BE2C (cell line): ENCODE data around the gene LAPTM4A.
"Not testable (repeated sequence)": the region's sequence is repeated elsewhere in the genome, so short reads cannot be mapped to it uniquely, and the experiment has no call there.

Source experiments
- DNase-seq: peaks from one replicate; pipeline ENCODE4 v3.0.0-alpha.2; 2020
- H3K27me3 ChIP-seq: fragments of 250-450 bp; sonication (Bioruptor Pico); 2 replicates; pipeline ENCODE4 v1.5.1; 2020; ENCODE audit warnings: mild to moderate bottlenecking
- H3K36me3 ChIP-seq: fragments of 250-450 bp; sonication (Bioruptor Pico); 2 replicates; pipeline ENCODE4 v1.5.1; 2020; ENCODE audit warnings: mild to moderate bottlenecking
- H3K4me1 ChIP-seq: fragments of 250-450 bp; sonication (Bioruptor Pico); 2 replicates; pipeline ENCODE4 v1.5.1; 2020
- H3K4me3 ChIP-seq: 2 replicates; pipeline ENCODE4 v1.5.1; 2011; ENCODE audit warnings: low read depth, low read length
- H3K9me3 ChIP-seq: fragments of 250-450 bp; sonication (Bioruptor Pico); 2 replicates; pipeline ENCODE4 v1.5.1; 2020
- CTCF ChIP-seq: IDR thresholded peaks from 2 replicates; pipeline ENCODE4 v1.5.1; 2012; ENCODE audit warnings: mild to moderate bottlenecking, low read depth, low read length

The LAPTM4A gene

GRCh38 chr2:20050104-20050645 is 1.3 kb downstream of the LAPTM4A start:
- no peaks in the 10 kb centered on the region for H3K36me3 ChIP-seq

GRCh38 chr2:20049637-20050036 is 1.8 kb downstream of the LAPTM4A start:
- H3K9me3 ChIP-seq = no peaks in the 10 kb centered on the region

More at GRCh38 chr2:20050104-20050645, 1.3 kb downstream of the LAPTM4A start:
- DNase-seq = no peak
- Histone ChIP-seq H3K4me3 (peak overlapping the region; percentile 94), H3K9me3 (no peaks in the 10 kb centered on the region), H3K27me3 (no peaks in the 10 kb centered on the region), H3K4me1 (peaks cover 7% of the 10 kb centered on the region)
- no peak for TF ChIP-seq CTCF

GRCh38 chr2:20048488-20049448 is 2.7 kb downstream of the LAPTM4A start:
- no peak for TF ChIP-seq CTCF
- peak overlapping the region; percentile 94 for H3K4me3 ChIP-seq
- DNase-seq = no peak
- H3K27me3 ChIP-seq = no peaks in the 10 kb centered on the region
- no peaks in the 10 kb centered on the region for H3K9me3 ChIP-seq
- peaks cover 9% of the 10 kb centered on the region for H3K4me1 ChIP-seq
- H3K36me3 ChIP-seq = no peaks in the 10 kb centered on the region; the same call in 1 of the 2 replicates

More at GRCh38 chr2:20049637-20050036, 1.8 kb downstream of the LAPTM4A start:
- H3K4me1 ChIP-seq = peaks cover 7% of the 10 kb centered on the region
- no peak for TF ChIP-seq CTCF
- no peaks in the 10 kb centered on the region for H3K36me3 ChIP-seq
- no peaks in the 10 kb centered on the region for H3K27me3 ChIP-seq
- no peak for DNase-seq
- H3K4me3 ChIP-seq = peak overlapping the region; percentile 94

- not testable (repeated sequence) for H3K27me3 ChIP-seq, DNase-seq, H3K4me3 ChIP-seq, H3K36me3 ChIP-seq, H3K9me3 ChIP-seq
- peaks cover 13% of the 10 kb centered on the region for H3K4me1 ChIP-seq
These were observed 5.6 kb downstream of the LAPTM4A start for GRCh38 chr2:20045712-20046292.

GRCh38 chr2:20044778-20045177 is 6.7 kb downstream of the LAPTM4A start:
- peaks cover 18% of the 10 kb centered on the region for H3K36me3 ChIP-seq
- DNase-seq = no peak
- H3K4me1 ChIP-seq = peaks cover 13% of the 10 kb centered on the region
- H3K27me3 ChIP-seq = no peaks in the 10 kb centered on the region
- no peaks in the 10 kb centered on the region for H3K9me3 ChIP-seq
- no peak for TF ChIP-seq CTCF
- no peak overlapping the region for H3K4me3 ChIP-seq

GRCh38 chr2:20042531-20042930 is 8.9 kb downstream of the LAPTM4A start:
- no peaks in the 10 kb centered on the region for H3K27me3 ChIP-seq
- no peak overlapping the region for H3K4me3 ChIP-seq
- H3K4me1 ChIP-seq = peaks cover 13% of the 10 kb centered on the region
- H3K36me3 ChIP-seq = peaks cover 38% of the 10 kb centered on the region
- H3K9me3 ChIP-seq = no peaks in the 10 kb centered on the region
- TF ChIP-seq CTCF = no peak
- no peak for DNase-seq
